Breast epithelium (tissue), 3 donors: ENCODE measurements around the gene KIF1B.

Experiments used
- POLR2A ChIP-seq: fragments of 450-650 bp; IDR thresholded peaks from one replicate; pipeline ENCODE4 v1.6.1; 2016; ENCODE audit warnings: antibody characterized with exemption, mild to moderate bottlenecking, moderate library complexity
- POLR2AphosphoS5 ChIP-seq, 3 donors: sonication (generic); formaldehyde crosslinking; IDR thresholded peaks; one replicate each; pipeline ENCODE4 v1.6.1; 2017; ENCODE audit warnings: antibody characterized with exemption in 3 of 3
- TF ChIP-seq, protein P1 (sequence below), 3 donors: fragments of 450-650 bp; IDR thresholded peaks; one replicate each; pipeline ENCODE4 v1.5.1; 2016 to 2017; ENCODE audit warnings: antibody characterized with exemption in 3 of 3, mild to moderate bottlenecking in 3 of 3, moderate library complexity in 3 of 3

GRCh38 chr1:10173582-10173981, 36.8 kb upstream of the KIF1B start:
- TF ChIP-seq POLR2A (no peak), POLR2AphosphoS5 (IDR thresholded peaks at IDR 0.05) (no peak)
- TF ChIP-seq, protein P1, sequence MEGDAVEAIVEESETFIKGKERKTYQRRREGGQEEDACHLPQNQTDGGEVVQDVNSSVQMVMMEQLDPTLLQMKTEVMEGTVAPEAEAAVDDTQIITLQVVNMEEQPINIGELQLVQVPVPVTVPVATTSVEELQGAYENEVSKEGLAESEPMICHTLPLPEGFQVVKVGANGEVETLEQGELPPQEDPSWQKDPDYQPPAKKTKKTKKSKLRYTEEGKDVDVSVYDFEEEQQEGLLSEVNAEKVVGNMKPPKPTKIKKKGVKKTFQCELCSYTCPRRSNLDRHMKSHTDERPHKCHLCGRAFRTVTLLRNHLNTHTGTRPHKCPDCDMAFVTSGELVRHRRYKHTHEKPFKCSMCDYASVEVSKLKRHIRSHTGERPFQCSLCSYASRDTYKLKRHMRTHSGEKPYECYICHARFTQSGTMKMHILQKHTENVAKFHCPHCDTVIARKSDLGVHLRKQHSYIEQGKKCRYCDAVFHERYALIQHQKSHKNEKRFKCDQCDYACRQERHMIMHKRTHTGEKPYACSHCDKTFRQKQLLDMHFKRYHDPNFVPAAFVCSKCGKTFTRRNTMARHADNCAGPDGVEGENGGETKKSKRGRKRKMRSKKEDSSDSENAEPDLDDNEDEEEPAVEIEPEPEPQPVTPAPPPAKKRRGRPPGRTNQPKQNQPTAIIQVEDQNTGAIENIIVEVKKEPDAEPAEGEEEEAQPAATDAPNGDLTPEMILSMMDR (IDR thresholded peaks at IDR 0.05): no peak
